ENCODE results near the gene RTN4.

Gene RTN4

GRCh38 chr2:55045780-55046179 lies 4.5 kb downstream of the RTN4 start:
- DNase-seq (ENCODE audit: low read depth in 4 of 4, low spot score in 1 of 4): no peak

GRCh38 chr2:55043841-55044240 lies 6.4 kb downstream of the RTN4 start:
- no peak for DNase-seq (ENCODE audit: low read depth in 4 of 4, low spot score in 1 of 4)

- DNase-seq (ENCODE audit: low read depth in 4 of 4, low spot score in 1 of 4): no peak
Observed at GRCh38 chr2:55038428-55038827, 11.8 kb downstream of the RTN4 start.

GRCh38 chr2:55035716-55036115 lies 14.5 kb downstream of the RTN4 start:
- DNase-seq (ENCODE audit: low read depth in 4 of 4, low spot score in 1 of 4): no peak

GRCh38 chr2:55033921-55034320 lies 16.3 kb downstream of the RTN4 start:
- DNase-seq (ENCODE audit: low read depth in 4 of 4, low spot score in 1 of 4): no peak

- no peak for DNase-seq (ENCODE audit: low read depth in 4 of 4, low spot score in 1 of 4)
Observed at GRCh38 chr2:55033076-55033742, 17.0 kb downstream of the RTN4 start.

GRCh38 chr2:55031505-55031904 lies 18.7 kb downstream of the RTN4 start:
- DNase-seq (ENCODE audit: low read depth in 4 of 4, low spot score in 1 of 4): no peak

- DNase-seq (ENCODE audit: low read depth in 4 of 4, low spot score in 1 of 4): no peak
Observed at GRCh38 chr2:55030766-55031165, 19.5 kb downstream of the RTN4 start.

- DNase-seq (ENCODE audit: low read depth in 4 of 4, low spot score in 1 of 4): no peak
Observed at GRCh38 chr2:55029098-55029497, 21.2 kb downstream of the RTN4 start.

GRCh38 chr2:55027226-55027625 lies 23.0 kb downstream of the RTN4 start:
- DNase-seq (ENCODE audit: low read depth in 4 of 4, low spot score in 1 of 4): no peak

- DNase-seq (ENCODE audit: low read depth in 4 of 4, low spot score in 1 of 4): no peak
Observed at GRCh38 chr2:55026202-55026601, 24.0 kb downstream of the RTN4 start.

GRCh38 chr2:55025627-55026026 lies 24.6 kb downstream of the RTN4 start:
- DNase-seq (ENCODE audit: low read depth in 4 of 4, low spot score in 1 of 4): no peak

- no peak for DNase-seq (ENCODE audit: low read depth in 4 of 4, low spot score in 1 of 4)
Observed at GRCh38 chr2:55025082-55025481, 25.2 kb downstream of the RTN4 start.

GRCh38 chr2:55022476-55022875 lies 27.8 kb downstream of the RTN4 start:
- DNase-seq (ENCODE audit: low read depth in 4 of 4, low spot score in 1 of 4): no peak

- DNase-seq (ENCODE audit: low read depth in 4 of 4, low spot score in 1 of 4): no peak
Observed at GRCh38 chr2:55019526-55020258, 30.6 kb downstream of the RTN4 start.

GRCh38 chr2:55018619-55019018 lies 31.6 kb downstream of the RTN4 start:
- no peak for DNase-seq (ENCODE audit: low read depth in 4 of 4, low spot score in 1 of 4)

GRCh38 chr2:55017880-55018279 lies 32.4 kb downstream of the RTN4 start:
- no peak for DNase-seq (ENCODE audit: low read depth in 4 of 4, low spot score in 1 of 4)

- DNase-seq (ENCODE audit: low read depth in 4 of 4, low spot score in 1 of 4): no peak
Observed at GRCh38 chr2:55017428-55017827, 32.8 kb downstream of the RTN4 start.

GRCh38 chr2:55014962-55015939 lies 35.0 kb downstream of the RTN4 start:
- DNase-seq (ENCODE audit: low read depth in 4 of 4, low spot score in 1 of 4): peak in 1 of 4 experiments; percentile 6

- DNase-seq (ENCODE audit: low read depth in 4 of 4, low spot score in 1 of 4): no peak
Observed at GRCh38 chr2:55013936-55014335, 36.3 kb downstream of the RTN4 start.

GRCh38 chr2:55012672-55013484 lies 37.4 kb downstream of the RTN4 start:
- no peak for DNase-seq (ENCODE audit: low read depth in 4 of 4, low spot score in 1 of 4)

Measured in stimulated activated CD4-positive, alpha-beta T cell treated with anti-CD3 and anti-CD28 coated beads, Interleukin-1b, Interleukin-23, amount 100 ng/mL, for 24 hours (primary cell).